ENCODE data around the gene FXYD6. TPM values are rescaled to one million over a fixed set of nuclear protein-coding genes. Genes with fewer than 3 reads are reported as not detected.

Gene FXYD6
- total RNA-seq, 4 donors from 2014 or later = 7.6 to 20.0 (median 13.9) TPM

GRCh38 chr11:117794135-117794534, 82.3 kb downstream of the FXYD6 start:
- TF ChIP-seq CTCF (IDR thresholded peaks at IDR 0.05; ENCODE audit: low read depth) = no peak

GRCh38 chr11:117793583-117793982, 82.9 kb downstream of the FXYD6 start:
- TF ChIP-seq CTCF (IDR thresholded peaks at IDR 0.05; ENCODE audit: low read depth) = no peak

GRCh38 chr11:117792992-117793391, 83.5 kb downstream of the FXYD6 start:
- TF ChIP-seq CTCF (IDR thresholded peaks at IDR 0.05; ENCODE audit: low read depth) = no peak

- no peak for TF ChIP-seq CTCF (IDR thresholded peaks at IDR 0.05; ENCODE audit: low read depth)
These were observed 84.2 kb downstream of the FXYD6 start for GRCh38 chr11:117792241-117792640.

- TF ChIP-seq CTCF (IDR thresholded peaks at IDR 0.05; ENCODE audit: low read depth) = no peak
These were observed 86.2 kb downstream of the FXYD6 start for GRCh38 chr11:117790279-117790678.

- no peak for TF ChIP-seq CTCF (IDR thresholded peaks at IDR 0.05; ENCODE audit: low read depth)
These were observed 87.2 kb downstream of the FXYD6 start for GRCh38 chr11:117789241-117789640.

Other genes starting within 250 kb of the FXYD6 start
- gene DSCAML1, start 79.4 kb downstream of the FXYD6 start, total RNA-seq = under 1 TPM in 3 of 4 donors, not detected in 1; 0.22 to 0.82 (median 0.75) TPM
- gene FXYD2, start 51.9 kb downstream of the FXYD6 start, total RNA-seq = 1 to 10 TPM in 2 of 4 donors, under 1 TPM in 1, not detected in 1; 0.34 to 4.0 (median 1.9) TPM
- gene TMPRSS13, start 52.7 kb upstream of the FXYD6 start, total RNA-seq = under 1 TPM in 2 of 4 donors, not detected in 2; 0.22 to 0.51 TPM
- gene IL10RA, start 109.7 kb upstream of the FXYD6 start, total RNA-seq = 100 to 1,000 TPM in 1 of 4 donors, 10 to 100 TPM in 3; 31.3 to 101 (median 48.6) TPM
- gene TMPRSS4, start 200.4 kb upstream of the FXYD6 start, total RNA-seq = 1 to 10 TPM in 1 of 4 donors, not detected in 3; 1.1 TPM
- gene SMIM35, start 210.3 kb upstream of the FXYD6 start, total RNA-seq = not detected

Data from subcutaneous adipose tissue (tissue), 4 donors.